Glutamatergic neuron (in vitro differentiated cells): ENCODE measurements around the gene NAA10. TPM values are rescaled to one million over a fixed set of nuclear protein-coding genes. Genes with fewer than 3 reads are reported as not detected.

ENCODE experiments used
- DNase-seq: peaks from one replicate; pipeline ENCODE4 v3.0.0; 2022
- H3K27ac Mint-ChIP-seq: one replicate; pipeline ENCODE4 v1.8.0; 2020; ENCODE audit warnings: mild to moderate bottlenecking, mixed read lengths, inconsistent platforms; ENCODE audit not compliant: unreplicated experiment
- H3K27me3 Mint-ChIP-seq: one replicate; pipeline ENCODE4 v1.8.0; 2020; ENCODE audit warnings: mild to moderate bottlenecking, moderate library complexity, mixed read lengths, inconsistent platforms; ENCODE audit not compliant: unreplicated experiment
- H3K36me3 Mint-ChIP-seq: one replicate; pipeline ENCODE4 v1.8.0; 2020; ENCODE audit warnings: mild to moderate bottlenecking, mixed read lengths, inconsistent platforms; ENCODE audit not compliant: unreplicated experiment
- H3K4me1 Mint-ChIP-seq: one replicate; pipeline ENCODE4 v1.8.0; 2020; ENCODE audit warnings: mild to moderate bottlenecking, low read depth, mixed read lengths, inconsistent platforms; ENCODE audit not compliant: unreplicated experiment
- H3K4me3 Mint-ChIP-seq: one replicate; pipeline ENCODE4 v1.8.0; 2020; ENCODE audit warnings: mild to moderate bottlenecking, mixed read lengths, inconsistent platforms; ENCODE audit not compliant: unreplicated experiment
- H3K9me3 Mint-ChIP-seq: one replicate; pipeline ENCODE4 v1.8.0; 2020; ENCODE audit warnings: mild to moderate bottlenecking, moderate library complexity, mixed read lengths, inconsistent platforms; ENCODE audit not compliant: unreplicated experiment
- total RNA-seq: library from RNA; stranded (reverse); fragmentation: NEBNext Ultra II Directional; extraction: Animal tissue kit (Norgen Biotek cat#: 25700); gene quantifications from one replicate; pipeline ENCODE4 v1.2.1, GENCODE V29; 2021; ENCODE audit not compliant: unreplicated experiment
- TF ChIP-seq, protein P1 (sequence below): fragments of 200-600 bp; sonication (generic); IDR thresholded peaks from one replicate; pipeline ENCODE4 v1.5.0; 2021; ENCODE audit not compliant: partially characterized antibody, unreplicated experiment

The NAA10 gene
- total RNA-seq, 1 donor from 2014 or later, result 129 TPM

DNA sequence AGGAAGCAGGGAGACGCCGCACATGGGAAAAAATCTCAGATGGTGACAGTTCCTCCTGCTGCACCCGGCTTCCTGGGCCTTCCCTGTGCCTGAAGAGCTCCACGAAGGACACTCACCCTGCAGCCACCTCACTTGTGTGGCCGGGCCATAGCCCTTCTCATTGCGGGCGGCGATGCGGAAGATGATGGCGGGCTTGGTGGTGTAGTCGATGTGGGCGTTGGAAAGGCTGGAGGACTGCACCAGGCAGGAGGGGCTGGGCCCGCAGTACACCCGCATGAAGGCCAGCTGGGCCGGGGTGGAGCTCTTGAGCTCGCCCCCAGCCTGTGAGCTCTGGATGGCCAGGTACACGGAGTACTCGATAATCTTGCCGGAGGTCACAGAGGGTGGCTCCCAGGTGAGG lies 15.3 kb upstream of the NAA10 start:
- H3K9me3 Mint-ChIP-seq, result peaks cover 4% of the 10 kb centered on the region
- H3K4me1 Mint-ChIP-seq, result peaks cover 3% of the 10 kb centered on the region
- H3K27me3 Mint-ChIP-seq, result peaks cover 3% of the 10 kb centered on the region
- DNase-seq, result no peak
- H3K36me3 Mint-ChIP-seq, result no peaks in the 10 kb centered on the region
- no peak overlapping the region for H3K4me3 Mint-ChIP-seq
- H3K27ac Mint-ChIP-seq, result peak overlapping the region; percentile 55
- TF ChIP-seq, protein P1, sequence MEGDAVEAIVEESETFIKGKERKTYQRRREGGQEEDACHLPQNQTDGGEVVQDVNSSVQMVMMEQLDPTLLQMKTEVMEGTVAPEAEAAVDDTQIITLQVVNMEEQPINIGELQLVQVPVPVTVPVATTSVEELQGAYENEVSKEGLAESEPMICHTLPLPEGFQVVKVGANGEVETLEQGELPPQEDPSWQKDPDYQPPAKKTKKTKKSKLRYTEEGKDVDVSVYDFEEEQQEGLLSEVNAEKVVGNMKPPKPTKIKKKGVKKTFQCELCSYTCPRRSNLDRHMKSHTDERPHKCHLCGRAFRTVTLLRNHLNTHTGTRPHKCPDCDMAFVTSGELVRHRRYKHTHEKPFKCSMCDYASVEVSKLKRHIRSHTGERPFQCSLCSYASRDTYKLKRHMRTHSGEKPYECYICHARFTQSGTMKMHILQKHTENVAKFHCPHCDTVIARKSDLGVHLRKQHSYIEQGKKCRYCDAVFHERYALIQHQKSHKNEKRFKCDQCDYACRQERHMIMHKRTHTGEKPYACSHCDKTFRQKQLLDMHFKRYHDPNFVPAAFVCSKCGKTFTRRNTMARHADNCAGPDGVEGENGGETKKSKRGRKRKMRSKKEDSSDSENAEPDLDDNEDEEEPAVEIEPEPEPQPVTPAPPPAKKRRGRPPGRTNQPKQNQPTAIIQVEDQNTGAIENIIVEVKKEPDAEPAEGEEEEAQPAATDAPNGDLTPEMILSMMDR, result no peak

DNA sequence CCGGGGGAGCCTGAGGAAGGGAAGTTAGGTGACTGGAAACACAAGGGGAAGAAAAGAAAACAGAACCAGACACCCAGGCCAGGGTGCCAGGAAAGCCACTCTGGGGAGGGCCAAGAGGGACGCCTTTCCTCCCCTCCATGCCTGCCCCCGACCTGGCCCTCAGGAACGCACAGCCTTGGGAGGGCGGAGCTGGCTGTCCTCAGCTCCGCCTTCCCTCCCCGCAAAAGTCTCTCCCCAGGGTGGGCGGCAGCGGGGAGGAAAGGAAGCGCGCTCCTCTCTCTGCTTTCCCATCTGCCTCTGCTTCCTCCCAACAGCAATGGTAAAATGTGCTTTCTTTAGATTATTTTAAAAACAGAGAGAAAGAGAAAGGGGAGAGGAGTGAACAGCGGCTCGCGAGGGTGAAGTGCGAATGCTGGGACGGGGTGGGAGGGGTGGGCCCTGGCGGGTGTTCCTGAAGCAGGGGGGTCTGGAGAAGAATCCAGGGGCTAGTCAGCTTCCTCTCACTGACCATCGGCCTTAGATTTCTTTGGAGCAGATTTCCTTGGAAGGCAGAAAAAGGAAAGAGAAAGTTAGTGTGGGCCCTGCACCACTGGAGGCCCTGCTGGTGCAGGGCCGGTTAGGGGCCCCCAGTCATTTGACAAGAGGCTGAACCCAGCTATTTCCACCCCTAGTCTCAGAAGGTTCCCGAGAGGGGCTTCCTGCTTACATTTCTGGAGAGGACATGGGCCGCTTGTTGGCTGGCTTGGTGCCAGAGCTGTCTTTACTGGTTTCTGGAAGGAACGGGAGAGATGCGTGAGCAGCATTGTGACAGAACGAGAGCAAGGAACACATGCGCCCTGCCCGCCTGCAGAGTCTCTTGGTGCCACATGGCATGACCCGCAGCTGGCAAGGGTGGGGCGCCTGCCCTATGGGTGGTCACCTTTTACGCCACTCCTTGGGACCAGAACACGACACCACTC lies 14.3 kb upstream of the NAA10 start:
- no peak for DNase-seq
- peaks cover 2% of the 10 kb centered on the region for H3K9me3 Mint-ChIP-seq
- H3K27me3 Mint-ChIP-seq, result peaks cover 3% of the 10 kb centered on the region
- H3K4me1 Mint-ChIP-seq, result peaks cover 3% of the 10 kb centered on the region
- H3K27ac Mint-ChIP-seq, result peak overlapping the region; percentile 77
- H3K36me3 Mint-ChIP-seq, result no peaks in the 10 kb centered on the region
- TF ChIP-seq, protein P1, result no peak
- no peak overlapping the region for H3K4me3 Mint-ChIP-seq

DNA sequence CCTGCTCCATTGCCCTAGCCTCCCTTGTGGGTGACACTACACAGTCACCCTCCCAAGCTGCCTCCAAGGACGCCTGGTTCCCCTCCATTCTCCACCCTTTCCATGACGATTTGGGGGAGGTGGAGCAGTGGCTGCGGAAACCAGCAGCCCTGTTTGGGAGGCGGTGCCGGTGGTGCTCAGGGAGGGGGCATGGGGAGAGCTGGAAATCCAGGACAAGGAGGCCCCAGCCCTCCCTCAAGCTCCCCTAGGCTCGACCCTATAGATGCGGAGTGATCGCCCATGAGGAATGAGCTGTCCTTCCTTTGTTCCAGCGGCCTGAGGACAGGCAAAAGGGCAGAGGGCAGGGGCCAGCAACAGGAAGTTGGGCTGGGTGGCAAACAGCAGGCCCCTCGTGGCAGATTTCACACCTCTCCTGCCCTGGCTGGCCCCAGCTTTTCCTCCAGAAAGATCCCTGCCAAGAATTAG lies 13.2 kb upstream of the NAA10 start:
- H3K4me1 Mint-ChIP-seq, result peaks cover 3% of the 10 kb centered on the region
- peaks cover 2% of the 10 kb centered on the region for H3K9me3 Mint-ChIP-seq
- H3K4me3 Mint-ChIP-seq, result no peak overlapping the region
- H3K27ac Mint-ChIP-seq, result peak overlapping the region; percentile 72
- no peaks in the 10 kb centered on the region for H3K36me3 Mint-ChIP-seq
- no peak for DNase-seq
- TF ChIP-seq, protein P1, result no peak
- peaks cover 3% of the 10 kb centered on the region for H3K27me3 Mint-ChIP-seq

DNA sequence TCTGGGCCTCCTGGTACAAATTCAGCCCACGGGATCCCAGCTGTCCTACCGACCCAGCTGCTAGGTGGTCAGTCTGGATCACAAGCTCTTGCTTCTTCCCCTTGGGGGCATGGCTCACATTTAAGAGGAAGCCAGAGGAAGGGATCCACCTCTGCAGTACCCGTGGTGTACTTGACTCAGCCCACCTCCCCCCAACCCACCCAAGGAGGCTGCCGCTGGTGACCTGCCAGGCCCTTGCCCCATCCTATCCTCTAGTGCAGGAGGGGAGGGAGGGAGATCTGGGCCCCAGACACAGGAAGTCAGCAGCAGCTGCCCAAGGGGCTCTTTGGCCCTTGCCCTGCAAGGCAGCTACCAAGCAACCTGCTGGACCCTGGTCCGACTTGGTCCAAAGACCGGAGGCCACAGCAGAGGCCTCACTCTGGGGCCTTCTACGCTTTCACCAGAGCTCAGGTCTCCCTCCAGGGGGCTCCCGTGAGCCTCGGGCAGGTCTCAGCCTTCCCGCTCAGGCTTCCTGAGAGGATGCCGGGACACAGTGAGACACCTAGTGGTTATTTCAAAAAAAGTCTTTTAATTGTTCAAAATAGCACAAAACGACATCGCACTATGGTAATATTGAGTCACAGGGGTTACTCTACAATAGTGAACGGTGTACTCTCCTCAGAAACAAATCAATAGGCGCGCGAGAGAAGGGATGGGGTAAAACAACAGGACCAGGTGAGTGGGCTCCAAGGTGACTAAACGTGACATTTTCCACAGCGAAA lies 12.4 kb upstream of the NAA10 start:
- peak overlapping the region; percentile 41 for H3K4me3 Mint-ChIP-seq
- peak; percentile 81 for DNase-seq
- TF ChIP-seq, protein P1, result peak; percentile 68
- H3K36me3 Mint-ChIP-seq, result no peaks in the 10 kb centered on the region
- peak overlapping the region; percentile 91 for H3K27ac Mint-ChIP-seq
- peaks cover 3% of the 10 kb centered on the region for H3K27me3 Mint-ChIP-seq
- H3K4me1 Mint-ChIP-seq, result peaks cover 3% of the 10 kb centered on the region
- peaks cover 2% of the 10 kb centered on the region for H3K9me3 Mint-ChIP-seq
